ENCODE results near the gene GRK2.

GRCh38 chr11:67273260-67273990 is 7.2 kb downstream of the GRK2 start:
- peak in 1 of 12 donors; percentile 24 for TF ChIP-seq CTCF (IDR thresholded peaks at IDR 0.05)
- no peak for TF ChIP-seq POLR2A (IDR thresholded peaks at IDR 0.05)

All from heart left ventricle (tissue), 13 donors.